Measurements from ENCODE around the gene DPP3. TPM values are rescaled to one million over a fixed set of nuclear protein-coding genes. Genes with fewer than 3 reads are reported as not detected.

The DPP3 gene
- total and polyA plus RNA-seq, 4 donors, result 10.9 to 41.0 (median 27.3) TPM

DNA sequence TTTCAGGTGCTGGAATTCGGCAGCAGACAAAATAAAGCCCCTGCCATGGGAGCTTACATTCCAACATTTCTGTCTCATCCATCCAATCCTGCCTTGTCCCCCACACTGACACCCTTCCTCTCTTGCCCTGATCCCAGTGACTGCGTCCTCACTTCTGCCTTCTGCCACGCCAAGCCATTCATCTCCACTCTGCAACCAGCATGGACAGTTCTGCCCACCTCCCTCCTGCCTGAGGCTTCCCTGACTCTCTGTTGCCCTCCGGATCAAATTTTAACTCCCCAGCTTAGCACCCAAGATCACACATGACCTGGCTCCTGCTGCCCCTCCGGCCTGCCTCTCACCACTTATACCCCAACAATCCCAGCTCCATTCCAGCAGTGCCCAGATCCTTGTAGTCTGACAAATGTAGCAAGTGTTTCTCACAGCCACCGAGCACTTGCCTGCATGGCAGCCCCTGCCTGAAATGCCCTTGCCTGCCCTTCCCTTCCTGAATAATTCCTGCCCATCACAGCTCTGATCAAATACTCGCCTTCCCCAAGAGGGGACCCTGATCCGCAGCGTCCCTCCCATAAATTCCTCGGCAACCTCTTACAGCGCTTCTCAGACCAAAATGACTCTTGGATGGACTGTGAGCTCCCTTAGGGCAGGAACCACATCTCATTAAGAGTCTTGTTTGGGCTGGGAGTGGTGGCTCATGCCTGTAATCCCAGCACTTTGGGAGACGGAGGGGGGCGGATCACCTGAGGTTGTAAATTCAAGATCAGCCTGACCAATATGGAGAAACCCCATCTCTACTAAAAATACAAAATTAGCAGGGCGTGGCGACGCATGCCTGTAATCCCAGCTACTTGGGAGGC is 68.8 kb downstream of the DPP3 start (continued):
- TF ChIP-seq FOXA1 (IDR thresholded peaks at IDR 0.05) (no peak), EGR1 (IDR thresholded peaks at IDR 0.05; ENCODE audit: low read depth in 2 of 2) (no peak), CTCF (IDR thresholded peaks at IDR 0.05; ENCODE audit: low read depth, low read length, missing input control) (no peak), YY1 (IDR thresholded peaks at IDR 0.05) (no peak), RXRA (IDR thresholded peaks at IDR 0.05) (no peak)
- TF ChIP-seq, protein P1, sequence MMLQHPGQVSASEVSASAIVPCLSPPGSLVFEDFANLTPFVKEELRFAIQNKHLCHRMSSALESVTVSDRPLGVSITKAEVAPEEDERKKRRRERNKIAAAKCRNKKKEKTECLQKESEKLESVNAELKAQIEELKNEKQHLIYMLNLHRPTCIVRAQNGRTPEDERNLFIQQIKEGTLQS (IDR thresholded peaks at IDR 0.05), result no peak

- Histone ChIP-seq H3K9me3 (ENCODE audit: control insufficient read depth in 4 of 4, low read length in 3 of 4) (no peaks in the 10 kb centered on the region), H3K27ac (ENCODE audit: low read depth in 1 of 2, low read length in 2 of 2) (no peak overlapping the region), H3K9ac (ENCODE audit: low read depth in 1 of 2, low read length in 2 of 2) (no peak overlapping the region), H3K4me1 (ENCODE audit: control insufficient read depth in 4 of 4, insufficient read depth in 4 of 4, low read length in 3 of 4) (peaks cover 4 to 8% (median 6%) of the 10 kb centered on the region in 4 donors), H3K27me3 (ENCODE audit: control insufficient read depth in 4 of 4, insufficient read depth in 4 of 4, low read length in 3 of 4) (no peaks in the 10 kb centered on the region), H3K4me3 (ENCODE audit: low read depth in 1 of 3, low read length in 3 of 3) (no peak overlapping the region), H3K36me3 (ENCODE audit: control insufficient read depth in 4 of 4, insufficient read depth in 3 of 4, low read depth in 1 of 4, low read length in 3 of 4) (no peaks in the 10 kb centered on the region)
- WGBS, result 97% methylated on average over 3 of the region's 3 CpGs
- TF ChIP-seq FOXA1 (IDR thresholded peaks at IDR 0.05) (no peak), HNF4A (conservative IDR thresholded peaks at IDR 0.05) (no peak), JUND (IDR thresholded peaks at IDR 0.05) (no peak), FOXA2 (IDR thresholded peaks at IDR 0.05) (no peak)
- no peak for DNase-seq (ENCODE audit: low spot score)
These were observed 69.5 kb downstream of the DPP3 start for GRCh38 chr11:66549696-66550095.

- WGBS, result 86% methylated on average over 4 of the region's 4 CpGs
- no peak for DNase-seq (ENCODE audit: low spot score)
- no peak for TF ChIP-seq HNF4A (conservative IDR thresholded peaks at IDR 0.05)
- TF ChIP-seq ZBTB33 (IDR thresholded peaks at IDR 0.05), result no peak
- TF ChIP-seq REST (IDR thresholded peaks at IDR 0.05), result no peak
- TF ChIP-seq EGR1 (IDR thresholded peaks at IDR 0.05; ENCODE audit: low read depth in 2 of 2), result no peak
These were observed 70.7 kb downstream of the DPP3 start for GRCh38 chr11:66550887-66551286.

More at GRCh38 chr11:66550887-66551286, 70.7 kb downstream of the DPP3 start:
- Histone ChIP-seq H3K27me3 (ENCODE audit: control insufficient read depth in 4 of 4, insufficient read depth in 4 of 4, low read length in 3 of 4) (no peaks in the 10 kb centered on the region), H3K36me3 (ENCODE audit: control insufficient read depth in 4 of 4, insufficient read depth in 3 of 4, low read depth in 1 of 4, low read length in 3 of 4) (no peaks in the 10 kb centered on the region), H3K9ac (ENCODE audit: low read depth in 1 of 2, low read length in 2 of 2) (no peak overlapping the region), H3K4me3 (ENCODE audit: low read depth in 1 of 3, low read length in 3 of 3) (no peak overlapping the region), H3K27ac (ENCODE audit: low read depth in 1 of 2, low read length in 2 of 2) (no peak overlapping the region), H3K9me3 (ENCODE audit: control insufficient read depth in 4 of 4, low read length in 3 of 4) (no peaks in the 10 kb centered on the region), H3K4me1 (ENCODE audit: control insufficient read depth in 4 of 4, insufficient read depth in 4 of 4, low read length in 3 of 4) (peaks cover 0 to 5% (median 3%) of the 10 kb centered on the region in 4 donors)
